HEK293T (cell line): ENCODE data around the gene FNDC3B.

Source experiments
- BHLHE40 ChIP-seq: fragments of 450-650 bp; IDR thresholded peaks from 2 replicates; pipeline ENCODE4 v1.6.1; 2016; ENCODE audit warnings: mild to moderate bottlenecking, moderate library complexity, borderline replicate concordance
- ELF4 ChIP-seq: fragments of 450-650 bp; IDR thresholded peaks from 2 replicates; pipeline ENCODE4 v1.6.1; 2017; ENCODE audit warnings: antibody characterized with exemption
- FOXK2 ChIP-seq: fragments of 450-650 bp; IDR thresholded peaks from 2 replicates; pipeline ENCODE4 v1.6.1; 2016; ENCODE audit warnings: mild to moderate bottlenecking
- FOXM1 ChIP-seq: fragments of 450-650 bp; IDR thresholded peaks from 2 replicates; pipeline ENCODE4 v1.6.1; 2017; ENCODE audit warnings: mild to moderate bottlenecking, borderline replicate concordance
- LEF1 ChIP-seq: fragments of 450-650 bp; IDR thresholded peaks from 2 replicates; pipeline ENCODE4 v1.6.1; 2017; ENCODE audit warnings: mild to moderate bottlenecking, borderline replicate concordance
- NFRKB ChIP-seq: fragments of 450-650 bp; IDR thresholded peaks from 2 replicates; pipeline ENCODE4 v1.6.1; 2016; ENCODE audit warnings: mild to moderate bottlenecking, moderate library complexity
- SP1 ChIP-seq: fragments of 450-650 bp; IDR thresholded peaks from 2 replicates; pipeline ENCODE4 v1.6.1; 2017
- ZNF384 ChIP-seq: fragments of 450-650 bp; IDR thresholded peaks from 2 replicates; pipeline ENCODE4 v1.6.1; 2016
- TF ChIP-seq, protein P1 (sequence below): fragments of 450-650 bp; IDR thresholded peaks from 2 replicates; pipeline ENCODE4 v1.6.1; 2016

GRCh38 chr3:172203522-172204258 is 164.3 kb downstream of the FNDC3B start:
- no peak for TF ChIP-seq FOXM1
- TF ChIP-seq LEF1 = no peak
- TF ChIP-seq NFRKB = no peak
- TF ChIP-seq SP1 = no peak
- TF ChIP-seq, protein P1, sequence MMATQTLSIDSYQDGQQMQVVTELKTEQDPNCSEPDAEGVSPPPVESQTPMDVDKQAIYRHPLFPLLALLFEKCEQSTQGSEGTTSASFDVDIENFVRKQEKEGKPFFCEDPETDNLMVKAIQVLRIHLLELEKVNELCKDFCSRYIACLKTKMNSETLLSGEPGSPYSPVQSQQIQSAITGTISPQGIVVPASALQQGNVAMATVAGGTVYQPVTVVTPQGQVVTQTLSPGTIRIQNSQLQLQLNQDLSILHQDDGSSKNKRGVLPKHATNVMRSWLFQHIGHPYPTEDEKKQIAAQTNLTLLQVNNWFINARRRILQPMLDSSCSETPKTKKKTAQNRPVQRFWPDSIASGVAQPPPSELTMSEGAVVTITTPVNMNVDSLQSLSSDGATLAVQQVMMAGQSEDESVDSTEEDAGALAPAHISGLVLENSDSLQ = no peak
- no peak for TF ChIP-seq BHLHE40
- no peak for TF ChIP-seq FOXK2
- no peak for TF ChIP-seq ZNF384
- TF ChIP-seq ELF4 = no peak
